HG02678 (cell line): ENCODE measurements around the gene MPHOSPH9.
"Not testable (repeated sequence)": the region's sequence is repeated elsewhere in the genome, so short reads cannot be mapped to it uniquely, and the experiment has no call there.

Experiments used
- ATAC-seq: cut with Tn5 transposase; IDR thresholded peaks from one replicate; pipeline ENCODE4 v1.9.1; 2021; ENCODE audit warnings: mild to moderate bottlenecking, moderate library complexity; ENCODE audit not compliant: unreplicated experiment

The MPHOSPH9 gene

GRCh38 chr12:123227581-123228258 lies 5.2 kb downstream of the MPHOSPH9 start:
- no peak for ATAC-seq

GRCh38 chr12:123225443-123225842 lies 7.5 kb downstream of the MPHOSPH9 start:
- no peak for ATAC-seq

GRCh38 chr12:123223241-123223668 lies 9.7 kb downstream of the MPHOSPH9 start:
- ATAC-seq, result peak; percentile 64

- not testable (repeated sequence) for ATAC-seq
These were observed 25.1 kb downstream of the MPHOSPH9 start for GRCh38 chr12:123207815-123208214.

GRCh38 chr12:123206794-123207193 lies 26.1 kb downstream of the MPHOSPH9 start:
- not testable (repeated sequence) for ATAC-seq

- no peak for ATAC-seq
These were observed 32.5 kb downstream of the MPHOSPH9 start for GRCh38 chr12:123200414-123200813.

GRCh38 chr12:123199936-123200335 lies 33.0 kb downstream of the MPHOSPH9 start:
- no peak for ATAC-seq

GRCh38 chr12:123187637-123188036 lies 45.3 kb downstream of the MPHOSPH9 start:
- no peak for ATAC-seq

- no peak for ATAC-seq
These were observed 52.8 kb downstream of the MPHOSPH9 start for GRCh38 chr12:123180171-123180570.

- no peak for ATAC-seq
These were observed 61.0 kb downstream of the MPHOSPH9 start for GRCh38 chr12:123171967-123172366.

- ATAC-seq, result no peak
These were observed 65.6 kb downstream of the MPHOSPH9 start for GRCh38 chr12:123167329-123167728.

- ATAC-seq, result no peak
These were observed 67.4 kb downstream of the MPHOSPH9 start for GRCh38 chr12:123165537-123165936.

- ATAC-seq, result no peak
These were observed 68.2 kb downstream of the MPHOSPH9 start for GRCh38 chr12:123164710-123165261.

- no peak for ATAC-seq
These were observed 68.7 kb downstream of the MPHOSPH9 start for GRCh38 chr12:123164222-123164621.

GRCh38 chr12:123163227-123163626 lies 69.7 kb downstream of the MPHOSPH9 start:
- ATAC-seq, result no peak

GRCh38 chr12:123160801-123161487 lies 72.0 kb downstream of the MPHOSPH9 start:
- ATAC-seq, result no peak

- ATAC-seq, result no peak
These were observed 79.0 kb downstream of the MPHOSPH9 start for GRCh38 chr12:123153906-123154305.

GRCh38 chr12:123152833-123153232 lies 80.1 kb downstream of the MPHOSPH9 start:
- ATAC-seq, result no peak

- peak; percentile 22 for ATAC-seq
These were observed 81.2 kb downstream of the MPHOSPH9 start for GRCh38 chr12:123151457-123152454.

GRCh38 chr12:123150744-123151456 lies 82.0 kb downstream of the MPHOSPH9 start, which contains the start of gene PITPNM2:
Gene PITPNM2 (minus strand): TSS chr12:123151090. CDS start chr12:123034590, 116,500 bp downstream.
- peak; percentile 70 for ATAC-seq
